ENCODE data around the gene ZNRF2.

DNA sequence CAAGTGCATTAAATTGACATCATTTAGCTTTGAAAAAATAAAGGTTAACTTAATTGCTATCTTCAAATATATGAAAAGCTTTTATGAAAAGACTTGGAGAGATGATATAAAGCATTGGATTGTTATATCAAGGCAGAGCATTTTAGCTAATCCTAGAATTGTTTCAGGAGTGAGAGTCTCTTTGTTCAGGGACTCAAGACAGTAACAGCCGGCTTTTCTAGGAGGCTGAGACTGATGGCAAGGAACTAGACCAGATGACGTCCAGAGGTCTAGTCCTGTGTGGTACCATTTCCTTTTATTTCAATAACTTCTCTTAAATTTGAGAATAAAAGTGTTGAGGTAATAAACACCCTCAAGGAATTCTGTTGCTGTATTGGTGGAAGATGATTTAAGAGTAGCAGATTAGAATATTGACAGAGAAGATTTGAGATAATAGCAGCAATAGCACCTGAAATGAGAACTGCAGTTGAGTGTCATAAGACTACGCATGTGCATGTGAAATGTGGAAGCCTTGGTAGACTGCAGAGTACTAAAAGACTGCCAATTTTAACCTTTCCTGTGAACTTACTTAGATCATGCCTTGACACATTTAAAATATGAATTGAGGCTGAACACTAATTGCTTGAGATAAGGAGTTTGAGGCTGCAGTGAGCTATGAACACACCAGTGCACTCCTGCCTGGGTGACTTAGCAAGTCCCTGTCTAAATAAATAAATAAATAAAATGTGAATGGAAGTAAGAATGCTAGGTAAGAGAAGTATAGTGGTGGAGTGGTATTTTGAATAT is 79.6 kb downstream of the ZNRF2 start:
- no peak for TF ChIP-seq POLR2AphosphoS5 (IDR thresholded peaks at IDR 0.05)
- TF ChIP-seq POLR2A (IDR thresholded peaks at IDR 0.05): no peak
